KG1 (cell line): ENCODE data around the gene SSH2.
"Not testable (repeated sequence)": the region's sequence is repeated elsewhere in the genome, so short reads cannot be mapped to it uniquely, and the experiment has no call there.

Experiments
- DNase-seq: peaks from one replicate; lab custom pipeline; 2025; lab: John Stamatoyannopoulos, UW

SSH2 gene

GRCh38 chr17:29874931-29875596, 55.0 kb downstream of the SSH2 start:
- no peak for DNase-seq

GRCh38 chr17:29874358-29874757, 55.7 kb downstream of the SSH2 start:
- not testable (repeated sequence) for DNase-seq

- no peak for DNase-seq
Observed at GRCh38 chr17:29873476-29873875, 56.6 kb downstream of the SSH2 start.

GRCh38 chr17:29870836-29871465, 59.1 kb downstream of the SSH2 start:
- DNase-seq = no peak

GRCh38 chr17:29867643-29868181, 62.3 kb downstream of the SSH2 start:
- no peak for DNase-seq

- DNase-seq = no peak
Observed at GRCh38 chr17:29866746-29867404, 63.2 kb downstream of the SSH2 start.

- no peak for DNase-seq
Observed at GRCh38 chr17:29864615-29865014, 65.4 kb downstream of the SSH2 start.

GRCh38 chr17:29864123-29864522, 65.9 kb downstream of the SSH2 start:
- not testable (repeated sequence) for DNase-seq

GRCh38 chr17:29862951-29863350, 67.1 kb downstream of the SSH2 start:
- DNase-seq = no peak

GRCh38 chr17:29862127-29862526, 67.9 kb downstream of the SSH2 start:
- no peak for DNase-seq

- not testable (repeated sequence) for DNase-seq
Observed at GRCh38 chr17:29859445-29859844, 70.6 kb downstream of the SSH2 start.

GRCh38 chr17:29857823-29858222, 72.2 kb downstream of the SSH2 start:
- no peak for DNase-seq

- not testable (repeated sequence) for DNase-seq
Observed at GRCh38 chr17:29857105-29857504, 72.9 kb downstream of the SSH2 start.

GRCh38 chr17:29855686-29856085, 74.3 kb downstream of the SSH2 start:
- no peak for DNase-seq

- DNase-seq = no peak
Observed at GRCh38 chr17:29848737-29849136, 81.3 kb downstream of the SSH2 start.

- DNase-seq = no peak
Observed at GRCh38 chr17:29847527-29848400, 82.3 kb downstream of the SSH2 start.

- DNase-seq = no peak
Observed at GRCh38 chr17:29847118-29847517, 82.9 kb downstream of the SSH2 start.

GRCh38 chr17:29846298-29846697, 83.7 kb downstream of the SSH2 start:
- DNase-seq = no peak

- no peak for DNase-seq
Observed at GRCh38 chr17:29844339-29845048, 85.5 kb downstream of the SSH2 start.

- no peak for DNase-seq
Observed at GRCh38 chr17:29840884-29841283, 89.1 kb downstream of the SSH2 start.

GRCh38 chr17:29839656-29840055, 90.4 kb downstream of the SSH2 start:
- no peak for DNase-seq
